Vagina (tissue), 2 donors: ENCODE results near the gene CRYGD. TPM values are rescaled to one million over a fixed set of nuclear protein-coding genes. Genes with fewer than 3 reads are reported as not detected.

Experiments
- DNase-seq, 2 donors: peaks; one replicate each; pipeline ENCODE4 v3.0.0-alpha.2; 2017; ENCODE audit errors: extremely low spot score in 2 of 2
- H3K27ac ChIP-seq: fragments of 200-600 bp; sonication (generic); one replicate; pipeline ENCODE4 v1.5.1; 2019
- H3K27me3 ChIP-seq: fragments of 200-600 bp; sonication (generic); one replicate; pipeline ENCODE4 v1.5.1; 2019
- H3K36me3 ChIP-seq, 2 donors: fragments of 200-600 bp; sonication (generic); one replicate each; pipeline ENCODE4 v1.5.1; 2017 to 2019
- H3K4me1 ChIP-seq: fragments of 200-600 bp; sonication (generic); one replicate; pipeline ENCODE4 v1.5.1; 2019
- H3K4me3 ChIP-seq, 2 donors: fragments of 200-600 bp; sonication (generic); 1 replicate in 1 of 2; 2 replicates in 1 of 2; pipeline ENCODE4 v1.5.1; 2016 to 2019
- H3K9me3 ChIP-seq: fragments of 200-600 bp; sonication (generic); one replicate; pipeline ENCODE4 v1.5.1; 2019
- CTCF ChIP-seq, 3 experiments: fragments of 450-650 bp in 2 of 3; fragments of 200-600 bp in 1 of 3; sonication (generic) in 1 of 3; IDR thresholded peaks; one replicate each; pipeline ENCODE4 v1.5.1; 2017 to 2019; ENCODE audit warnings: antibody characterized with exemption in 3 of 3, mild to moderate bottlenecking in 2 of 3, moderate library complexity in 2 of 3
- POLR2A ChIP-seq, 2 donors: fragments of 450-650 bp; IDR thresholded peaks; one replicate each; pipeline ENCODE4 v1.6.1; 2017; ENCODE audit warnings: antibody characterized with exemption in 2 of 2, mild to moderate bottlenecking in 2 of 2, moderate library complexity in 2 of 2
- POLR2AphosphoS5 ChIP-seq, 2 donors: sonication (generic); formaldehyde crosslinking; IDR thresholded peaks; one replicate each; pipeline ENCODE4 v1.9.0; 2017; ENCODE audit warnings: antibody characterized with exemption in 2 of 2, mild to moderate bottlenecking in 2 of 2, low read depth in 1 of 2; ENCODE audit not compliant: insufficient read depth in 1 of 2
- intact Hi-C: fragments of 100-400 bp; cut with DNase I; formaldehyde crosslinking; loops from one replicate; pipeline ENCODE4 v1.15.1; 2023
- total RNA-seq: library from RNA; depleted of rRNA; stranded (reverse); fragments of >200 nt; gene quantifications from one replicate; pipeline ENCODE4 v1.2.3, GENCODE V29; 2016

The CRYGD gene
- total RNA-seq, 1 donor from 2014 or later = not detected

DNA sequence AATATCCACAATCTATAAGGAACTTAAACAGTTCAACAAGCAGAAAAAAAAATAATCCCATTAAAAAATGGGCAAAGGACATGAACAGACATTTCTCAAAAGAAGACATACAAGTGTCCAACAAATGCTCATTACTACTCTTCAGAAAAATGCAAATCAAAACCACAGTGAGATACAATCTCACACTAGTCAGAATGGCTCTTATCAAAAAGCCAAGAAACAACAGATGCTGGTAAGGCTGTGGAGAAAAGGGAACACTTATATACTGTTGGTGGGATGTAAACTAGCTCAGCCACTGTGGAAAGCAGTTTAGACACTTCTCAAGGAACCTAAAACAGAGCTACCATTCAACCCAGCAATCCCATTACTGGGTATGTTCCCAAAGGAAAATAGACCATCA lies 28.8 kb upstream of the CRYGD start:
- Histone ChIP-seq H3K36me3 (no peaks in the 10 kb centered on the region), H3K4me1 (no peaks in the 10 kb centered on the region), H3K27ac (no peak overlapping the region), H3K27me3 (no peaks in the 10 kb centered on the region), H3K4me3 (no peak overlapping the region), H3K9me3 (no peaks in the 10 kb centered on the region)
- DNase-seq = no peak
- intact Hi-C loops = no loop called here
- no peak for TF ChIP-seq POLR2A (IDR thresholded peaks at IDR 0.05)
- TF ChIP-seq POLR2AphosphoS5 (IDR thresholded peaks at IDR 0.05; ENCODE audit: insufficient read depth in 1 of 2, low read depth in 1 of 2) = no peak
- TF ChIP-seq CTCF (IDR thresholded peaks at IDR 0.05) = no peak

GRCh38 chr2:208150956-208151355 lies 26.6 kb upstream of the CRYGD start:
- H3K4me1 ChIP-seq = no peaks in the 10 kb centered on the region
- no peak for DNase-seq
- H3K9me3 ChIP-seq = no peaks in the 10 kb centered on the region
- no peak overlapping the region for H3K27ac ChIP-seq
- no peaks in the 10 kb centered on the region for H3K27me3 ChIP-seq
- H3K4me3 ChIP-seq = no peak overlapping the region
- no peaks in the 10 kb centered on the region for H3K36me3 ChIP-seq
- no peak for TF ChIP-seq POLR2AphosphoS5 (IDR thresholded peaks at IDR 0.05; ENCODE audit: insufficient read depth in 1 of 2, low read depth in 1 of 2)
- no peak for TF ChIP-seq CTCF (IDR thresholded peaks at IDR 0.05)
- TF ChIP-seq POLR2A (IDR thresholded peaks at IDR 0.05) = no peak
- intact Hi-C loops = no loop called here

GRCh38 chr2:208150094-208150493 lies 25.8 kb upstream of the CRYGD start:
- no peaks in the 10 kb centered on the region for H3K9me3 ChIP-seq
- TF ChIP-seq POLR2AphosphoS5 (IDR thresholded peaks at IDR 0.05; ENCODE audit: insufficient read depth in 1 of 2, low read depth in 1 of 2) (no peak), POLR2A (IDR thresholded peaks at IDR 0.05) (no peak), CTCF (IDR thresholded peaks at IDR 0.05) (no peak)
- no peaks in the 10 kb centered on the region for H3K27me3 ChIP-seq
- no peak overlapping the region for H3K4me3 ChIP-seq
- intact Hi-C loops = no loop called here
- no peak for DNase-seq
- no peaks in the 10 kb centered on the region for H3K36me3 ChIP-seq
- H3K4me1 ChIP-seq = no peaks in the 10 kb centered on the region
- H3K27ac ChIP-seq = no peak overlapping the region

- H3K27me3 ChIP-seq = no peaks in the 10 kb centered on the region
- intact Hi-C loops = no loop called here
- no peak for DNase-seq
- TF ChIP-seq CTCF (IDR thresholded peaks at IDR 0.05) (no peak), POLR2AphosphoS5 (IDR thresholded peaks at IDR 0.05; ENCODE audit: insufficient read depth in 1 of 2, low read depth in 1 of 2) (no peak), POLR2A (IDR thresholded peaks at IDR 0.05) (no peak)
- H3K36me3 ChIP-seq = no peaks in the 10 kb centered on the region
- no peak overlapping the region for H3K4me3 ChIP-seq
- no peak overlapping the region for H3K27ac ChIP-seq
- no peaks in the 10 kb centered on the region for H3K9me3 ChIP-seq
- no peaks in the 10 kb centered on the region for H3K4me1 ChIP-seq
These were observed 24.5 kb upstream of the CRYGD start for GRCh38 chr2:208148803-208149202.

DNA sequence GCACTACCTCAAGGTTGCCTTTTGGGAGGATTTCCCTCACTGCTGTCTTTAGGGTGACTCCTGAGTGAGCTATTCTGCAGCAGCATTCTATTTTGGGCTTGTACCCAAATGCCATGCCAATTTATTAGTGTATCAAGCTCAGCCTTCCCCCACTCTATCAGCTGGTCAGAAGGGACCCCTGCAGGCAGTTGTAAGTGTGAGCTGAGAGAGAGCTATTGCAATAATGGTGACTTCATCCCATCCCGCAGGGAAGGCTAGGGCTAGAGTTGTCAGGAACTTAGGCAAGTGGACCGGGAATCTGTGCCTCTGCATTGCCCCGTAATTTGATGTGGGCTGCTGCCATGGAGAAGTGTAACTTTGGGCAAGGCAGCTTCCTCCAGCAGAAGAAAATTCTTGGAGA lies 23.4 kb upstream of the CRYGD start:
- no peaks in the 10 kb centered on the region for H3K36me3 ChIP-seq
- H3K27ac ChIP-seq = no peak overlapping the region
- no peaks in the 10 kb centered on the region for H3K4me1 ChIP-seq
- intact Hi-C loops = no loop called here
- no peak for DNase-seq
- H3K9me3 ChIP-seq = no peaks in the 10 kb centered on the region
- H3K4me3 ChIP-seq = no peak overlapping the region
- no peaks in the 10 kb centered on the region for H3K27me3 ChIP-seq
- no peak for TF ChIP-seq POLR2A (IDR thresholded peaks at IDR 0.05)
- TF ChIP-seq CTCF (IDR thresholded peaks at IDR 0.05) = no peak
